GM12872 (cell line): ENCODE data around the gene KRT6A.

Experiments
- TF ChIP-seq, protein P1 (sequence below): IDR thresholded peaks from 3 replicates; pipeline ENCODE4 v1.5.1; 2011; ENCODE audit warnings: low read depth, mild to moderate bottlenecking, low read length, moderate library complexity; ENCODE audit not compliant: insufficient read depth

Gene KRT6A

DNA sequence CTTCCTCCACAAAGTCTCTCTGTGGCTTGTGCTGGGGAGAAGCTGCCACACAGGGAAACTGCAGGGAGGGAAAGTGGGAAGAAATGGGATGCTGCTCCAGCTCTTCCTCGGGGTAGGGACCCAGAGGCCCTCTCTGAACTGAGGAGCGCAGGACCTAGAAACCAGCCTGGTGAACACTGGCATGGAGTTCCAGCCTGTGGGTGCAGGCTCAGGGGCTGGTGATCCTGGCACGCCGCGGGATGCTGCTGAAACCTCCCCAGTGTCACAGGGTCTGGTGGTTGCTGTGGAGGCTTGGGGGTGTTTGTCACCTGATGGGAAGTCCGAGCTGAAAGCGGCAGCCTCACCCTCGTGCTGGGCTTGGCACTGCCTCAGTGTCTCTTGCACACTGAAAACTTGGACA, 53.6 kb downstream of the KRT6A start:
- TF ChIP-seq, protein P1, sequence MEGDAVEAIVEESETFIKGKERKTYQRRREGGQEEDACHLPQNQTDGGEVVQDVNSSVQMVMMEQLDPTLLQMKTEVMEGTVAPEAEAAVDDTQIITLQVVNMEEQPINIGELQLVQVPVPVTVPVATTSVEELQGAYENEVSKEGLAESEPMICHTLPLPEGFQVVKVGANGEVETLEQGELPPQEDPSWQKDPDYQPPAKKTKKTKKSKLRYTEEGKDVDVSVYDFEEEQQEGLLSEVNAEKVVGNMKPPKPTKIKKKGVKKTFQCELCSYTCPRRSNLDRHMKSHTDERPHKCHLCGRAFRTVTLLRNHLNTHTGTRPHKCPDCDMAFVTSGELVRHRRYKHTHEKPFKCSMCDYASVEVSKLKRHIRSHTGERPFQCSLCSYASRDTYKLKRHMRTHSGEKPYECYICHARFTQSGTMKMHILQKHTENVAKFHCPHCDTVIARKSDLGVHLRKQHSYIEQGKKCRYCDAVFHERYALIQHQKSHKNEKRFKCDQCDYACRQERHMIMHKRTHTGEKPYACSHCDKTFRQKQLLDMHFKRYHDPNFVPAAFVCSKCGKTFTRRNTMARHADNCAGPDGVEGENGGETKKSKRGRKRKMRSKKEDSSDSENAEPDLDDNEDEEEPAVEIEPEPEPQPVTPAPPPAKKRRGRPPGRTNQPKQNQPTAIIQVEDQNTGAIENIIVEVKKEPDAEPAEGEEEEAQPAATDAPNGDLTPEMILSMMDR, result no peak

DNA sequence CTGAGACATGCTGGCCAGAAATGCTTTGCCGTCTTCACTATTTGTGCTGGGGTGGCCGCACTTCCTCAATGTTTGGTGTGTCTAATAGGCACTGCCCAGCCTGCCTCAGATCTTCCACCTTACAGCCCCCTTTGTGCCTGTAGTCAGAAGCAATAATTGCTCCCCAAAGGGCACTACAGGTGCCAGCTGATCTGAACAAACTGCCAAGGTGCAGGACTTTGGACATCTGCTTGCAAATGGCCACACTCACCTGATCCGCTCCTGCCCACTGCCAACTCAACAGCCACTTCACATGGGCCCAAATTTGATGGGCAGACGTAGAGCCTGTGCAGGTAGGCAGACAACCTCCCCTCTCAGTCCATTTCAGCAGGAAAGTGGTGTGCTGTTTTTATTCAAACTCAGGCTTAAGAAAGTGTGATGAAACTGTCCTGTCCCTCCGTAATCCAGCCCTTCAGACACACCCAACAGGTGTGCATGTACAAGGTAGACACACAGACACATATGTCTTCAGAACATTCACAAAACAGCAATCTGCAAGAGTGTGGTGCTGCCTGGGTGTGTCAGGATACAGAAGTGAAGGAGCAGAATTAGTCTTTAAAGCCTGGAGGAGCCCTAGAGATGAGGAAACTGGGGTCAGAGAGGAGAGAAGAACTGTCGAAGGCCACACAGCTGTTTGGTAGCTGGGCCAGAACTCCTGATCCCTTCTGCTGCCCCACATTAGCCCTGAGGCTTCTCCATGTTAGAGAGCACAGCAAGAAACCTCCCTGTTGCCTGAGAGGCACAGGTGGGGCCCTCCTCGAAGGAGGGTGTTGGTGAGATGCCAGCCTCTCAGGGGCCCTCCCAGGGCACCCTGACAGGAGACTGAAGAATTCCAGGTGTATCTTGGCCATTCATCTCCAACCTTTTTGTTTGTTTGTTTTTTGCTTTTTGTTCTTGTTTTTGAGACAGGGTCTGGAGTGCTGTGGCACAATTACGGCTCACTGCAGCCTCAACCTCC, 54.5 kb downstream of the KRT6A start:
- TF ChIP-seq, protein P1, result no peak

DNA sequence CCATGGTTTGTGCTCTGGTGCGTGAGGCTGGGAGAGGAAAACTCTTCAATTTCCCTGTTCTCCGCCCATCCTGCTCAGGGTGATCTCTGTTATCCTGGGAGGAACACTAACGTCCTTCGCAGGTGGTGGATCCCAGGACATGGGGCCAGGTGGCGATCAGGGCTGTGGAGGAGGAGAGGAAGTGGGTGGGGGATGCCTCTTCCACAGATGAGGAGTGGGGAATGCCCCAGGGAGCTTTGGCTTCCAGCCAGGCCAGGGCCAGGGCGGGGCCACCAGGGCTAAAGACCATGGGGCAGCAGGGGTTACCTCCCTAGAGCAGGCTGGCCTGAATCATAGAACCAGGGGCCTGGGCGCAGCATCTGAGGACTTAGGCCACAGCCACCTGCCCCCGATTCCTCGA, 55.5 kb downstream of the KRT6A start:
- TF ChIP-seq, protein P1, result no peak
